Fibroblast of upper back skin (primary cell): ENCODE measurements around the gene KIF18B.

Source experiments
- DNase-seq: peaks from one replicate; pipeline ENCODE4 v3.0.0-alpha.2; 2013

KIF18B gene

GRCh38 chr17:44947461-44948314, at the start of gene KIF18B:
Gene KIF18B (minus strand): TSS chr17:44947773. CDS start chr17:44936344, 11,429 bp downstream.
- DNase-seq: peak; percentile 94

GRCh38 chr17:44996304-44996703, 48.7 kb upstream of the KIF18B start:
- DNase-seq: no peak

- DNase-seq: no peak
Measured at GRCh38 chr17:44995436-44996001, 47.9 kb upstream of the KIF18B start.

GRCh38 chr17:44992242-44992939, 44.8 kb upstream of the KIF18B start:
- DNase-seq: no peak

- DNase-seq: no peak
Measured at GRCh38 chr17:44990994-44991393, 43.4 kb upstream of the KIF18B start.

GRCh38 chr17:44989552-44990138, 42.1 kb upstream of the KIF18B start:
- DNase-seq: no peak

- DNase-seq: no peak
Measured at GRCh38 chr17:44988044-44988942, 40.7 kb upstream of the KIF18B start.

- no peak for DNase-seq
Measured at GRCh38 chr17:44983563-44983962, 36.0 kb upstream of the KIF18B start.

- DNase-seq: no peak
Measured at GRCh38 chr17:44982113-44982702, 34.6 kb upstream of the KIF18B start.

GRCh38 chr17:44981221-44981968, 33.8 kb upstream of the KIF18B start:
- DNase-seq: no peak

- no peak for DNase-seq
Measured at GRCh38 chr17:44979426-44979995, 31.9 kb upstream of the KIF18B start.

- DNase-seq: no peak
Measured at GRCh38 chr17:44978807-44979206, 31.2 kb upstream of the KIF18B start.

GRCh38 chr17:44977814-44978550, 30.4 kb upstream of the KIF18B start:
- DNase-seq: no peak

GRCh38 chr17:44977065-44977464, 29.5 kb upstream of the KIF18B start:
- no peak for DNase-seq

GRCh38 chr17:44976206-44976605, 28.6 kb upstream of the KIF18B start:
- DNase-seq: no peak

- peak; percentile 46 for DNase-seq
Measured at GRCh38 chr17:44972953-44973352, 25.4 kb upstream of the KIF18B start.

GRCh38 chr17:44971776-44972483, 24.4 kb upstream of the KIF18B start:
- peak; percentile 31 for DNase-seq

GRCh38 chr17:44970136-44970741, 22.7 kb upstream of the KIF18B start:
- DNase-seq: peak; percentile 17
